Neural cell (in vitro differentiated cells): Measurements from ENCODE around the gene CD200R1L. TPM values are rescaled to one million over a fixed set of nuclear protein-coding genes. Genes with fewer than 3 reads are reported as not detected.

Experiments used
- H2AFZ ChIP-seq: fragments of 200-600, 300-800 bp; sonication (generic), shearing (Covaris generic); 2 replicates; pipeline ENCODE4 v1.6.0; 2014; ENCODE audit warnings: low read depth, mild to moderate bottlenecking, antibody characterized with exemption, low read length, moderate library complexity
- H3F3A ChIP-seq: fragments of 200-600 bp; shearing (Covaris generic); 2 replicates; pipeline ENCODE4 v1.6.1; 2016; ENCODE audit warnings: mild to moderate bottlenecking, moderate library complexity, mixed read lengths, antibody characterized with exemption, low read length; ENCODE audit not compliant: insufficient read depth, poor library complexity, severe bottlenecking
- H3K27ac ChIP-seq: fragments of 200-600, 300-800 bp; sonication (generic), shearing (Covaris generic); 2 replicates; pipeline ENCODE4 v1.5.1; 2014; ENCODE audit warnings: mild to moderate bottlenecking, low read length, moderate library complexity
- H3K27me3 ChIP-seq: fragments of 300-800, 200-600 bp; sonication (generic), shearing (Covaris generic); 2 replicates; pipeline ENCODE4 v1.6.0; 2014; ENCODE audit warnings: mild to moderate bottlenecking, low read depth, low read length, moderate library complexity; ENCODE audit not compliant: insufficient read depth
- H3K36me3 ChIP-seq: fragments of 300-800, 200-600 bp; sonication (generic), shearing (Covaris generic); 2 replicates; pipeline ENCODE4 v1.5.1; 2014; ENCODE audit warnings: mild to moderate bottlenecking, antibody characterized with exemption, low read length, moderate library complexity; ENCODE audit not compliant: insufficient read depth
- H3K4me2 ChIP-seq: fragments of 300-800, 200-600 bp; sonication (generic), shearing (Covaris generic); 2 replicates; pipeline ENCODE4 v1.6.0; 2014; ENCODE audit warnings: mild to moderate bottlenecking, low read length
- H3K4me3 ChIP-seq: fragments of 300-800, 200-600 bp; sonication (generic), shearing (Covaris generic); 2 replicates; pipeline ENCODE4 v1.5.1; 2014; ENCODE audit warnings: mild to moderate bottlenecking, low read length, moderate library complexity
- H3K79me2 ChIP-seq: fragments of 200-600 bp; shearing (Covaris generic); replicated peaks from 2 replicates; pipeline ENCODE4 v1.6.0; 2014; ENCODE audit warnings: mild to moderate bottlenecking, low read length, moderate library complexity; ENCODE audit not compliant: insufficient read depth
- H3K9ac ChIP-seq: fragments of 300-800, 200-600 bp; sonication (generic), shearing (Covaris generic); 2 replicates; pipeline ENCODE4 v1.6.1; 2016; ENCODE audit warnings: mild to moderate bottlenecking, low read length, mixed read lengths
- H3K9me2 ChIP-seq: fragments of 200-600 bp; shearing (Covaris generic); 2 replicates; pipeline ENCODE4 v1.6.1; 2016; ENCODE audit warnings: mild to moderate bottlenecking, low read length, mixed read lengths; ENCODE audit not compliant: insufficient read depth
- H3K9me3 ChIP-seq: fragments of 200-600, 300-800 bp; sonication (generic), shearing (Covaris generic); 2 replicates; pipeline ENCODE4 v1.6.1; 2016; ENCODE audit warnings: mild to moderate bottlenecking, mixed run types, low read length, moderate library complexity, mixed read lengths
- H4K20me1 ChIP-seq: fragments of 200-600 bp; shearing (Covaris generic); 2 replicates; pipeline ENCODE4 v1.6.1; 2016; ENCODE audit warnings: mild to moderate bottlenecking, mixed run types; ENCODE audit not compliant: insufficient read depth
- CTCF ChIP-seq: fragments of 450-650 bp; IDR thresholded peaks from 2 replicates; pipeline ENCODE4 v1.5.1; 2014; ENCODE audit warnings: antibody characterized with exemption, mild to moderate bottlenecking, moderate library complexity; ENCODE audit not compliant: poor library complexity, severe bottlenecking
- EP300 ChIP-seq: fragments of 450-650 bp; conservative IDR thresholded peaks from 2 replicates; pipeline ENCODE4 v1.6.1; 2014; ENCODE audit warnings: antibody characterized with exemption, mild to moderate bottlenecking, moderate library complexity; ENCODE audit not compliant: poor library complexity, severe bottlenecking
- EZH2 ChIP-seq: fragments of 200-600, 300-800 bp; shearing (Covaris generic), sonication (generic); IDR thresholded peaks from 2 replicates; pipeline ENCODE4 v1.6.1; 2014; ENCODE audit warnings: antibody characterized with exemption, low read length, borderline replicate concordance, mild to moderate bottlenecking; ENCODE audit not compliant: insufficient read depth, poor library complexity, severe bottlenecking
- MXI1 ChIP-seq: fragments of 450-650 bp; conservative IDR thresholded peaks from 2 replicates; pipeline ENCODE4 v1.6.1; 2014; ENCODE audit warnings: antibody characterized with exemption, mild to moderate bottlenecking; ENCODE audit not compliant: poor library complexity, severe bottlenecking
- POLR2AphosphoS5 ChIP-seq: IDR thresholded peaks from 2 replicates; pipeline ENCODE4 v1.6.1; 2012
- RAD21 ChIP-seq: fragments of 450-650 bp; conservative IDR thresholded peaks from 2 replicates; pipeline ENCODE4 v1.6.1; 2014; ENCODE audit warnings: antibody characterized with exemption, mild to moderate bottlenecking, moderate library complexity
- REST ChIP-seq: IDR thresholded peaks from 2 replicates; pipeline ENCODE4 v1.6.1; 2012; ENCODE audit warnings: borderline replicate concordance
- SMC3 ChIP-seq: fragments of 450-650 bp; conservative IDR thresholded peaks from 2 replicates; pipeline ENCODE4 v1.6.1; 2014; ENCODE audit warnings: antibody characterized with exemption, mild to moderate bottlenecking, moderate library complexity; ENCODE audit not compliant: poor library complexity
- TAF1 ChIP-seq: IDR thresholded peaks from 2 replicates; pipeline ENCODE4 v1.6.1; 2012; ENCODE audit warnings: low read depth
- polyA plus RNA-seq: library from polyadenylated mRNA; depleted of rRNA; stranded (reverse); fragments of >200 nt; gene quantifications from 2 replicates; pipeline ENCODE4 v1.2.3, GENCODE V29; 2014

Gene CD200R1L
- polyA plus RNA-seq, 1 donor from 2014 or later = not detected

GRCh38 chr3:112814266-112814665, 32.4 kb downstream of the CD200R1L start:
- Histone ChIP-seq H3K9me2 (no peaks in the 10 kb centered on the region), H3K9me3 (no peaks in the 10 kb centered on the region), H3K27me3 (no peaks in the 10 kb centered on the region)

GRCh38 chr3:112813723-112814171, 32.9 kb downstream of the CD200R1L start:
- Histone ChIP-seq H3K79me2 (no peaks in the 10 kb centered on the region), H3K4me2 (no peak overlapping the region), H3K9ac (no peak overlapping the region), H3K4me3 (no peak overlapping the region), H3F3A (no peaks in the 10 kb centered on the region), H3K9me3 (no peaks in the 10 kb centered on the region), H3K9me2 (no peaks in the 10 kb centered on the region), H2AFZ (no peak overlapping the region), H3K27me3 (no peaks in the 10 kb centered on the region), H3K27ac (no peak overlapping the region), H3K36me3 (no peaks in the 10 kb centered on the region), H4K20me1 (no peaks in the 10 kb centered on the region)
- no peak for TF ChIP-seq CTCF
- TF ChIP-seq RAD21 = no peak
- TF ChIP-seq POLR2AphosphoS5 = no peak
- TF ChIP-seq MXI1 = no peak
- TF ChIP-seq SMC3 = no peak
- TF ChIP-seq EZH2 = no peak
- TF ChIP-seq EP300 = no peak
- no peak for TF ChIP-seq REST
- TF ChIP-seq TAF1 = no peak

More at GRCh38 chr3:112814266-112814665, 32.4 kb downstream of the CD200R1L start:
- Histone ChIP-seq H3K27ac (no peak overlapping the region), H3F3A (no peaks in the 10 kb centered on the region), H3K4me3 (no peak overlapping the region), H3K9ac (no peak overlapping the region), H3K36me3 (no peaks in the 10 kb centered on the region), H2AFZ (no peak overlapping the region), H3K4me2 (no peak overlapping the region), H3K79me2 (no peaks in the 10 kb centered on the region), H4K20me1 (no peaks in the 10 kb centered on the region)
- no peak for TF ChIP-seq POLR2AphosphoS5
- peak; percentile 13 for TF ChIP-seq CTCF
